GM21423 (cell line): ENCODE results near the gene NCK2.
"Not testable (repeated sequence)": the region's sequence is repeated elsewhere in the genome, so short reads cannot be mapped to it uniquely, and the experiment has no call there.

ENCODE experiments used
- ATAC-seq: cut with Tn5 transposase; IDR thresholded peaks from one replicate; pipeline ENCODE4 v1.9.1; 2021; ENCODE audit warnings: mild to moderate bottlenecking, moderate library complexity; ENCODE audit not compliant: unreplicated experiment

Gene NCK2

DNA sequence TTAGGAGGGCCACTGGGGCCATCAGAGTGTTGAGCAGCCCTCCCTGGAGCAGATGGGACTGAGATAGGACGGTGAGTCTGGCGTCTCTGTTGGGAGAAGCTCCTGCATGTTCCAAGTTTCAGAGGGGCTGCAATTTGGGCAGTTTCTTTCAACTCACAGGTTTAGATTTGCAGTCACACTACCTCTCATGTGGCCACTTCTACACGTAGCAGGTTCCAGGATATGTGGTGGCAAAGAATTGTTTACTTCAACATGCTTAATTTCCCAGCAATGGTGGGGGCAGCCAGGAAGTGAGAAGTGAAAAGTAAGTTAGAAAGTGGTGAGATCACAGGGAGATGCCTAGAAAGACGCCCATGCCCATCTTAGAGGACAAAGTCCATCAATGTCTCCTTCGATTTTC lies 9.3 kb downstream of the NCK2 start:
- ATAC-seq = no peak

DNA sequence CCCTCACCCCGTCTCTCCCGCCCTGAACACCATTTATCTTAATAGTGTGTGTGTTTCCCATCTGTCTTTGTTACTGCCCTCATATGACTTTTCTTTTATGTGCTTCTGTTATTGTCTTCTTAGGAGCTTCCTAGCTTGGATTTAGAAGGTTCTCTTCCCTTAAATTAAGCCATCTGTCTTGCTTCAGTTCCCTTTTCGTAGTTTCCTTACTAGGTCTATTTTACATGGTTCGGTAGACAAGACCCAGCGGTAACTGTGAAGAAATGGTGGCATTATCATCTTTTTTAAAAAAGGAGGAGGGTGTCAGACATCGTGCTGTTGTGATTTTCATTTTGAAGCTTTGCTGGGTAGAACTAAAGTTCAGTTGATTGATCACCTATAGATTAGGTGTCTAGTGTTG lies 10.3 kb downstream of the NCK2 start:
- ATAC-seq = peak; percentile 34

DNA sequence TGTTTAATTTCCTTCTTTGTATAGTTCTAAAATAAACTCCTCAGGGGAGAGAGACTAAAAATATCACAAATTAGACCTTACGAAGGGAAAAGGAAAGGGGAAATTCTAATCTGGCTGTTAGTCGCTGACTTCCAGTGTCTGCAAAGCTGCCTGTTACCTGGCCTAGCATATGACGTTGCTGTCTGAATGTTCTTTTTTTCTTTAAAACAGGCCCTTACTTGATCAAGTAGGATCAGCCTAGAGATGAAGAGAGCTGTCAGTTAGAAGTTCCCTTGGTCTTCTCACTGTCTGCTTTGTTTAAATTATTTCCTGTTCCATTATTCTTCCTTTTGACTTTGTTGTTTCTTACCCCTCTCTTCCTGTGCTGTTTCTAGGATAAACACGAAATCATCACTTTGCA lies 11.2 kb downstream of the NCK2 start:
- ATAC-seq = no peak

DNA sequence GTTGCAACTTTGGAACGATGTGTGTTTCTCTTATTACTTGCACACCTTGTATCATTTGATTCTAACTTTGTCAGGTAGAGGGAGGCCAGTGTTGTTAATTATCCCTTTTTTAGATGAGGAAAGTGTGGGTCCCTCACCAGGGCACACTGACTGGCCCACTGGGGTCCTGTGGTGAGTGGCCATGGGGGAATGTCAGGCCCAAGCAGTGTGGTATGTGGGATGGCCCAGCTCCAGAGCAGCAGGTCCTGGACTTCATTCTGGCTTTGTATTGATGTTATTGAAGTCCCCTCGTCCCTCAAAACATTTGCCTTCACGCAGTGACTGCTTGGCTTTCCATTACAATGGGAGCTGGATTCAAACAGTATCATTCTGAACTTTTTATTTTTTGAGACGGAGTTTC lies 11.7 kb downstream of the NCK2 start:
- ATAC-seq = no peak

DNA sequence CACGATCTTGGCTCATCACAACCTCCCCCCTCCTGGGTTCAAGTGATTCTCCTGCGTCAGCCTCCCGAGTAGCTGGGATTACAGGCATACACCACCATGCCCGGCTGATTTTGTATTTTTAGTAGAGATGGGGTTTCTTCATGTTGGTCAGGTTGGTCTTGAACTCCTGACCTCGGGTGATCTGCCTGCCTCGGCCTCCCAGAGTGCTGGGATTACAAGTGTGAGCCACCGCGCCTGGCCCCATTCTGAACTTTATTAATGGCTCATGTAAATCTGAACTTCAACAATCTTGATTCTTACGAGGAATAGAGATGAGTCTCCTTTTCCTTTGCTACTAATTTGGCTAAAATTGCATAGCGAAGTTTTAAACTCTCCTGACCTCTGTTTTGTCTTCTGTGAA lies 12.2 kb downstream of the NCK2 start:
- not testable (repeated sequence) for ATAC-seq

DNA sequence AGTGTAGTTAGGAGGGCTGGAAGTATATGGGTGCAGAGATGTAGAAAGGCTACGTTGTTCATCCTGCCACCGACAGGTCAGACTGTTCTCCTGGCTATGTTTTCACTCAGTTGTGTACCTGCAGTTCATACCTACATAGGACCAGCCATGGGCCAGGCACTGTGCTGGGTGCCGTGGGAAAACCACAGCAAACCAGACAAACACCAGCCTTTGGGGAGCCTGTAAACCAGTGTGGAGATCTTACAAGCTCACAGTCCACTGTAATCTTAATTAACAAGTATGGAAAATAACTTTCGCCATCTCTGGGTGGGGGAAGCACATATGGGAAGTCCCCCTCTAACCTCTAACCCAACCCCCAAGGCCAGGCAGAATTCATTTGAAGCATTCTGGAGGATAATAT lies 12.7 kb downstream of the NCK2 start:
- peak; percentile 29 for ATAC-seq

DNA sequence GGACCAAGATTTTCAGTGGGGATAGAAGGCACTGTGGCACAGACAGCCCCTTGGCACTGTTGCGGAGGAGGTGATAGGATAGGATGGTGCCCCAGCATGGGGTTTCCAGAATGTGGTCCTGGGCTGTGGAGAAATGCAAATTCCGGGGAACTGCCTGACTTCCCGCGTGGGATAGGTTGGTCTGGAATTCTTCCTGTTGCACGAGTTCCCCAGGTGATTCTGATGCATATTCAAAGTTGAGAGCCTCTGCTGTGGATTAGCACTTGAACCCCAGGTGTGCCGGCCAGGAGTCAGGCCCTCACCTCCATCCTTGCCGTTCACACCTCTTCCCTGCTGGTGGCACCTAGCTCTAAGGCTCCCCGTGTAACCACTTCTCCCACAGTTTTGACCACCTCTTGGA lies 15.5 kb downstream of the NCK2 start:
- ATAC-seq = no peak

DNA sequence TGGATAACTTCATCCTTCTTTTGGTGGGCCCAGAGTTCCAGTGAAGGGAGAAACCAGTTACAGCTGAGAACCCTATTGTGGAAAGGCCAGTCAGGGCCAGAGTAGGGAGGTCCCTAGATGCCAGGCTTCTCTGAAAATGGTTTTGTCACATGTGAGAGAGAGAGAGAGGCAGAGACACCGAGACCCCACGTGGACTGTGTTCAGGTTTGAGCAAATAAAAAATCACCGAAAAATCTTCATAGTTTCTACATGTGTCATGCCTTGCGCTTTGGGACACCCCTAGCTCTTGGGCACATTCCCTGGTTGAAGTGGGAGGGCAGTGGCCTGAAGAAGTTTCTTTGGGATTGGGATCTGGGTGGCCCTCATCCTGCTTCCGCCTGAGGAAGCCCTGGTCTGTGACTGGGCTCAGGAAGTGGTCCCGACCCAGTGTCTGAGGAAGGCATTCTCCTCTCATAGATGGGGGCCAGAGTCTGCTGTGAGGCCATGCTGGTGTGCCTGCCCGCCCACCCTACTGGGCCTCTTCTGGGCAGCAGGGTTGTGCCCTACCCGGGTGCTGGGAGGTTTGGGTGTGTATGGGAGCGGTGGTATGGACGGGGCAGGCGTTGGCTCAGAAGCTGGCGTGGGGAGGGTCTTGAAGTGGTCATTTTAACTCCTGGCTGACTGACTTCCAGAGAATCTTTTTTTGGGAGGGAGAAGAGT lies 16.1 kb downstream of the NCK2 start:
- no peak for ATAC-seq

DNA sequence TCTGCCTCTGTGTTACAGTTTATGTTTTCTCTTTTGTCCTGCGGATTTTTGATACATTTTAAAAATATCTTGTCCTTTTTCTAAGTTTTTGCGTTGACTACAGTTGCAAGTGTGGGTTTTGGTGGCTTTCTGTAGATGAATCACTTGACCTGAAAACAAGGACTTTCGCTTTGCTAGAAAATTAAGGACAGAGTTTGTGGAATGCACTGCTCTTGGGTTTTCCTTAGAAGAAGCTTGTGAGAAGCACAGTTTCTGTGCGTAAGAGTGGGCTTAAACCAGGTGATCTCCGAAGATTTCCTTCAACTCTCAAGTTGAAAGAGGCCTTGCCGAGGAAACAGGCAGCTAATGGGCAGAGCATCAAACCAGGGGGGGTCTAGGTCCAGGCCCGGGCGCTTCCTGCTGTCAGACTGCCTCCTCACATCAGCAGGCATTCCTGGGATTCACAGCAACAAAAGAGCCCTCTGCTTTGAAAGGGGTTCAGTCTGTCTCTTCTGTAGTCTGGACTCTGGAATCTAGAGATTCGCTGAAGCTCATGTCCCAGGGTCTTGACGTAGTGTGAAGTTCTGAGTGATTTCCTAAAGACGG lies 17.3 kb downstream of the NCK2 start:
- no peak for ATAC-seq

DNA sequence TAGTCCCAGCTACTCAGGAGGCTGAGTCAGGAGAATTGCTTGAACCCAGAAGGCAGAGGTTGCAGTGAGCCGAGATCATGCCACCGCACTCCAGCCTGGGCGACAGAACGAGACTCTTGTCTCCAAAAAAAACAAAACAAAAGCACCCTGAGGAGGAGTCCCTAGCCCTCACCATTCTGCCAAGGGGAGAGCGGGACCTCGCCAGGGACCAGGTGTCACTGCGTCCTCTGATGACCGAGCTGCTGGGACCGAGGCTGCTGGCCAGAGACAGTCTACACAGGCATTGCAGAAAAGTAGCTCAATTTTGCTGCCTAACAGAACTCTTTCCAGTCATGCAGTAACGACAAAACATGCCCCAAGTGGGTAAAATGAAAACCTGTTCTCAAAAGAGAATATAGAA lies 18.4 kb downstream of the NCK2 start:
- ATAC-seq = no peak

DNA sequence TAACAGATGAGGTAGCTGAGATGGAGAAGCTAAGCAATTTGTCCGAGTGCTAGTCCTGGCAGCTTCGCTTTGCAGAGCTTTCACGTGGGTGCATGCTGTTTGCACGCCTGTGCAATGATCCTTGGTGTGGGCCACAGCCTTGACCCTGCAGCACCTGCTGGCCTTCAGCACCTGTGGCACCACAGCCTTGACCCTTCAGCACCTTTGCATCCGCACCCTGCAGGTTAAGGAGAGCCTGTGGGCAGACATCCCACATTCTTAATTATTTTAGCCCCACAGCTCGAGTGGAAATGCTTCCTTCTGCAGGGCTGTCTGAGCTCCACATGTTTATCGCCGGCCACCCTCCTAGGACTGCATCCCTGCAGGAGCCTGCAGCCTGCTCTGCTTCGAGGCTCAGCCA lies 19.3 kb downstream of the NCK2 start:
- no peak for ATAC-seq

DNA sequence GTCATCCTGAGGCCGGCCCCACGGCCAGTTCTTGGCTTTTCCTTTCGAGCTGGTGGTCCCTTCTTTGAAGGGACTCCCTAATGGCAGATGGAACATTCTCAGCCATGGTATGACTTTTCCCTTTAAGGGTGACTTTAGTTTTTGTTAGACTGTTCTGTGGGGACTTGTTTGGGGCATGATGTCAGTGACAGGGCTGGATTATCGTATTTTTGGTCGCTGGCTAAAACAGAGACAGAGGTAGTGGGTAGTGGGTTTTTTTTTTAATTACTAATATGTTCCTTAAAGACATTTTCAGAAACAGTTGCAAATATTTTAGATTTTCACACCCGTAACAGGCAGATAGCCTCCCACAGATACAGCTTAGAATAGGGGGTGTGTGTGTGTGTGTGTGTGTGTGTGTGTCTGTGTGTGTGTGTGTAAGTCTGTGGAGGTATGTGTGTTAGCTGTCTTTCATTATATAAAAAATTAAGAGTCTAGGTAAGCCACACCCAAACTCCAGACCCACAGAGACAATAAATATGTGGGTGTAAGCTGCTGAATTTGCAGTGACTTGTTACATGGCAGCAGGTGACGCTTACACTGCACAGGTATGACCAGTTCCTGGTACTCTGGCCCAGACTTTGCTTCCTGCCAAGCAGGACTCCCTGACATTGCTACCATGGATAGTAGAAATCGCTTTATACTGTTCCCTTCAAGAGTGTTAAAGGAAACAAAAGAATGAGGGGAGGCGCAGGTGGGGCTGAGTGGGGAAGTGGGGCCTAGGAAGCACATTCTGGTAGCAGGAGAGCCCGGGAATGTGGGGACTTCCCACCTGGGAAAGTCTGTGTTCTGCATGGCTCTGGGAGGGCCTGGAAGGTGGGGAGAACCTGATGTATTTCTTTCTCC lies 20.9 kb downstream of the NCK2 start:
- ATAC-seq = no peak

DNA sequence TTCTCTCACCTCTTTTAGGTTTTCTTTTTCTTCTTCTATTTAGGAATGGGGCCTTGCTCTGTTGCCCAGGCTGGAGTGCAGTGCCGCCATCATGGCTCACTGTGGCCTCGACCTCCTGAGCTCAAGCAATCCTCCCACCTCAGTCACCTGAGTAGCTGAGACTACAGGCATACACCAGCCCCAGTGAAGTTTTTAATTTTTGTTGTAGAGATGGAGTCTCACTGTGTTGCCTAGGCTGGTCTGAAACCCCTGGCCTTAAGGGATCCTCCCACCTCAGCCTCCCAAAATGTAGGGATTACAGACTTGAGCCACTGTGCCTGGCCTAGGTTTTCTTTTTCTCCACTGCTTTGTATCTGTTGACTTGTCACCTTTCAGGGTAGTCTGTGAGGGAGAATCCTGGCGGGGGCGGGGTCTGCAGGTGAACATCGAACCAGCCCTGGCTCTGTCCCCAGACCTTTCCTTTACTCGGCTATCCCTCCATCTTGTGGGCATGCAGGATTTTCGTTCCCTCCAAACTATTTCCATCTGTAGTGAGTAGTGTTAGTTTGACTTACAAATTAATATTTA lies 21.7 kb downstream of the NCK2 start:
- no peak for ATAC-seq

DNA sequence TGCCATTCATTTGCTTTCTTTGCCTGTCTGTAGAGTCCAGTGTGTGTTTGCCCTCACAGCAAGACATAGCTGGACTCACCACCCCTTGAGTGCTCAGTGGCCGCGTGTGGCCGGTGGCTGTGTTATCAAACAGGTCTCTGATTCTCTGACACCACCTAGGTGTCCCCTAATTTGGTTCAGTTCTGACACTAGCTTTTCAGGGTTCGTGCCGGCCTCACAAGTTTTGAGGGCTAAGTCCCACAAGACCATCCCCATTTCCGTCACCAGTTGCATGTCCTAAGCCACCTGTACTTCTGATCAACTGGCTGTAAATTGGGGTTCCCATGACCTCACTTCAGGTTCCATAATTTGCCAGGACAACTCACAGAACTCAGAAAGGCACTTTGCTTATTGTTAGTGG lies 23.5 kb downstream of the NCK2 start:
- ATAC-seq = no peak

DNA sequence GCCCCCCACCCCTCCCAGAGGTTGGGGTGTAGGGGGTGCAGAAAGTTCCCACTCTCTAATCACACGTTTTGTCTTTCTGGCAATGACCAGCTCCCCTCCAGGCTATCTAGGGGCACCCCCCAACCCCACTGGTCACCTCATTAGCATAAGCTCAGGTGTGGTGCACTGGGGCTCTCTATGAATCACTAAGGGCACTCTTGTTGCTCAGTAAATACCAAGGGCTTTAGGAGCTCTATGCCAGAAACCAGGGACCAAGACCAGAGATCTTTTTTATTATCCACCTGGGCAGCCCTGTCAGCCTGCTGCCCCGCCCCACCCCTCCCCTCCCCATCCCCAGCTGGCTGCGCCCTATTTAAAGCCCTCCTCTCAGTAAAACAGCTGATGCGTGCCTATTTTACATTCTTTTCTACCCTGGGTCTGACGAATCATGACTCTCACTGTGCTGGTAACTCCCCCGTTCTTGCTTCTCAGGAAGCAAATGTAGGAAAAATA lies 24.3 kb downstream of the NCK2 start:
- peak; percentile 41 for ATAC-seq

DNA sequence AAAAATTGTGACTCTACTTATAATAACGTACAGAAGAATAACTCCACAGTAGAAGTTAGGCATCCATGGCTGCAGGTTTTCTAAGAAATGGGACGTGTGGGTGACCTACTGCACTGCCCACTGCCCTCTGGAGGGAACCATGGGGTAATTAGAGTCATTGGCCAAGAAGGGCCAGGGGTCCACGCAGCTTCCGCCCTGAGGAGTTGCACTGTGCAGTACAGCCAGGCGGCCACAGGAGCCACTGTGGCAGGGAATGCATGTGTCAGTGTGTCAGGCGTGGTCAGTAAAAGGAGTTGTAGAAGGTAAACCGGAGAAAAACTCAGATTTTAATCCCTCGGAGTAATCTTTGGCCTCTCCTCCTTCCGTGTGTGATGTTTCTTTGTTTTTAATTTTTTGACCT lies 24.8 kb downstream of the NCK2 start:
- no peak for ATAC-seq

DNA sequence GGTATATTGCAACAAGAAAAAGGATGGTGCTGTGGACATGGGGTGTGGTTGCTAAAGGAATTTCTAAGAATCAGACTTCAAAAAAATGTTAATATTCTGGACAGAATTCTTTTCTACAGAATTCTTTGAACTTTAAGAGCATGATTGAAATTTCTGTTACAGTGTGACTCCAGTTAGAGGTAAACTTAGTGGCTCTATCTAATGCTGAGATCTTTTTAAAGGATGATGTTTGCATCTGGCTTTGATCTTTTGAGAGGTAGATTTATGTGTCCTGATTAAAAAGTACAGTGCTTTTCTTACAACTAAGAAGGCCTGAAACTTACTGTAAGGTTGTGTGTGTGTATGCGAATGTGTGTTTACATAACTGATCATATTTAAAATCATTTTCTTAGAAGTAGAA lies 25.4 kb downstream of the NCK2 start:
- ATAC-seq = no peak

DNA sequence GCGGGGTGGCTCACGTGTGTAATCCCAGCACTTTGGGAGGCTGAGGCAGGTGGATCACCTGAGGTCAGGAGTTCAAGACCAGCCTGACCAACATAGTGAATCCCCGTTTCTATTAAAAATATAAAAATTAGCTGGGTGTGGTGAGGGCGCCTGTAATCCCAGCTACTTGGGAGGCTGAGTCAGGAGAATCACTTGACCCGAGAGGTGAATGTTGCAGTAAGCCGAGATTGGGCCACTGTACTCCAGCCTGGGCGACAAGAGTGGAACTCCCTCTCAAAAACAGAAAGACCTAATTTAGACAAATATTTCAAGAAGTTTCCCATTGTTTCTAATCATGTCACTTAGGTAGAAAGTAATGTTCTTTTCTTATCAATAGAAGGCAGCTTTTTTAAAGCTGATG lies 26.6 kb downstream of the NCK2 start:
- not testable (repeated sequence) for ATAC-seq

DNA sequence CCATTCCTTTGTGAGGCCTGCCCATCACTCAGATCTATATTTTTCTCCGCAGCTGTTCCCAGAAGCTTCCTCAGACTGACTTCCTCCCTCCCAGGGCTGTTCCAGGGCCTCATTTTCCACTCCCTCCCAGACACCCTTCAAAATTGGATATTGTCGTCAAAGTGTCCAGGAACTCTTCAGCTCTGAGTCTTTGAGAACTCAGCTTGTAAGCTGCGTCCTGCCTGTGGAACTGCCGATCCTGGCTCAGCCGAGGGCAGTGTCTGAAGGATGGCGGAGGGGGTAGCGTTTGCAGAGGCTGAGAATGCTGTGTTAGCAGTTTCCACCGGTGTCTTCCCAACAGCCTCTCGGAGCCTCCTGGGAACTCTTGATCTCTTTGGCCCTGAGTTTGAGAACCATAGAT lies 27.1 kb downstream of the NCK2 start:
- ATAC-seq = no peak

DNA sequence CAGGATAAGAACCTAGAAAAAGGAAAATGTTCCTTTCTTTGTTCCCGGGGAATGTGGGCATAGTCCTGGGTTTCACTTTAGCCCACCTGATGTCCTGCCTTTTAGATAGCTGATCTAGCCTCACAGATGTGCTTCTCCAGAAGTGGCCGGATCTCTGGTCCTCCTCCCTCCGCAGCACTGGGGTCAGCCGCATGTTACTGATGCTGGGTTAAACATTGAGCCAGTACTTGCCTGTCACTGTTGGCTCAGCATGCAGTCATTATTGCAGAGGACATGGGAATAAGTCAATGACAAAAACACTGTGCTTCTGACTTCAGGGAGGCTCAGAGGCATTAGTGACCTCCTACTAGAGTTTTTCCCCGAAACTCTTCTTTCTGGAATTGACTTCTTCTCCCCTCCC lies 27.6 kb downstream of the NCK2 start:
- no peak for ATAC-seq

DNA sequence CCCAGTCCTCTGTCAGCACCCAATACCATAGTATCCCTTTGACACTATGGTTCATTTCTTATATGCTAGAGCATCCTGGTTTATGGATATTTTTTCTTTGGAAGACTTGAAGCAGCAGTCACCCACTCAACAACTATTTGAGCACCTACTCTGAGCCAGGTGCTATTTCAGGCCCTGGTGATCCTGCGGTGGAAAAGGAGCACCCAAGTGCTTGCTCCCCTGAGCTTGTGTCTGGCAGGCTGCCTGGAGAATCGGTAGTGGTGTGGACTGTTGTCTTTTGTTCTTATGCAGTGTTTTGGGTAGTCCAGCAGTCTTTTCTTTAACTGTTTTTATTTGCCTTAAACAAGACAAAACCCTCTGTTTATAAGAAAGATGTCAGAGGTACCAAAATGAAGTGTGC lies 28.9 kb downstream of the NCK2 start:
- no peak for ATAC-seq
